Measurements from ENCODE around the gene NLRP1.
A peak's percentile ranks its signal among the peaks of the same experiment; 100 is the strongest.

The NLRP1 gene

GRCh38 chr17:5558815-5559785 is 25.2 kb downstream of the NLRP1 start:
- Histone ChIP-seq H2BK5ac (ENCODE audit: low read length) (no peak overlapping the region), H4K8ac (ENCODE audit: low read depth, low read length) (no peak overlapping the region), H3K9me3 (replicated peaks in 1 of 2; ENCODE audit: control insufficient read depth in 2 of 2, insufficient read depth in 1 of 2, low read depth in 1 of 2, low read length in 2 of 2) (no peaks in the 10 kb centered on the region), H3K4me1 (ENCODE audit: control insufficient read depth in 2 of 2, insufficient read depth in 1 of 2, low read depth in 1 of 2, low read length in 2 of 2) (peaks cover 0 to 2% of the 10 kb centered on the region in 2 donors), H3K27ac (replicated peaks; ENCODE audit: low read length) (no peak overlapping the region), H3K79me1 (ENCODE audit: low read depth, low read length) (peaks cover 1% of the 10 kb centered on the region), H2BK12ac (ENCODE audit: low read length) (no peak overlapping the region), H2AFZ (ENCODE audit: low read length) (no peak overlapping the region), H2AK5ac (ENCODE audit: low read depth, low read length) (no peak overlapping the region), H4K91ac (ENCODE audit: low read depth, low read length, poor library complexity) (no peak overlapping the region), H3K4me3 (ENCODE audit: low read length in 2 of 2) (no peak overlapping the region), H3K36me3 (replicated peaks in 1 of 2; ENCODE audit: control insufficient read depth in 2 of 2, insufficient read depth in 2 of 2, low read length in 2 of 2) (no peaks in the 10 kb centered on the region), H3K4ac (ENCODE audit: low read length) (no peak overlapping the region), H3K18ac (ENCODE audit: low read length) (peak overlapping the region; percentile 11), H3K4me2 (ENCODE audit: insufficient read depth, low read length, poor library complexity, severe bottlenecking) (no peak overlapping the region), H2BK15ac (ENCODE audit: low read length) (no peak overlapping the region), H3K14ac (ENCODE audit: low read length) (no peak overlapping the region), H3K9ac (ENCODE audit: low read depth, low read length, poor library complexity) (no peak overlapping the region), H3K27me3 (ENCODE audit: control insufficient read depth in 3 of 3, insufficient read depth in 3 of 3, low read depth in 1 of 3, low read length in 3 of 3) (peaks cover 0 to 5% (median 0%) of the 10 kb centered on the region in 3 experiments), H2BK120ac (ENCODE audit: low read depth, low read length) (no peak overlapping the region), H3K23ac (ENCODE audit: low read depth, low read length, poor library complexity) (no peak overlapping the region)
- WGBS, 2 donors (ENCODE audit: extremely low coverage in 2 of 2, insufficient read length in 2 of 2, insufficient replicate concordance in 1 of 2): no CpG with 5 or more reads among the region's 16 CpGs
- DNase-seq (ENCODE audit: low spot score): no peak

DNA sequence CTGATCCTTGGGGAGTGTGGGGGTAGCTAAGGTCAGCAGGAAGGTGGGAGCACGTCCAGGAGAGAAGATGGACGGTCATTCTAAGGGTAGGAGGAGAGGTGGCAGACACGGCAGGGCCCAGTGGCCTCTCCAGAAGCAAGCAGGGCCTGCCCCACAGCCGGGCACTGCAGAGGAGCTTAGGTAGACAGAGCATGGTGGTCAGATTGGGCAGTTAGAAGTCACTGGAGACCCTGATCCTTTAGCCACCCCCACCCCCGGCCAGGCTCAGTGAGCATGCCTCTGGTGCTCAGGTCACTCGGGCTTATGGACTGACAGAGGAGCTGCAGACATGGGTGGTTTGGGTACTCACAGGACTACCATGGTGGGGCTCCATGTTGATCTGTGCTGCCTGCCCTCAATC is 26.3 kb downstream of the NLRP1 start:
- no CpG with 5 or more reads among the region's 6 CpGs for WGBS, 2 donors (ENCODE audit: extremely low coverage in 2 of 2, insufficient read length in 2 of 2, insufficient replicate concordance in 1 of 2)
- Histone ChIP-seq H3K23ac (ENCODE audit: low read depth, low read length, poor library complexity) (no peak overlapping the region), H2BK5ac (ENCODE audit: low read length) (no peak overlapping the region), H3K4ac (ENCODE audit: low read length) (no peak overlapping the region), H3K4me2 (ENCODE audit: insufficient read depth, low read length, poor library complexity, severe bottlenecking) (no peak overlapping the region), H3K14ac (ENCODE audit: low read length) (no peak overlapping the region), H2BK15ac (ENCODE audit: low read length) (no peak overlapping the region), H2AFZ (ENCODE audit: low read length) (no peak overlapping the region), H4K91ac (ENCODE audit: low read depth, low read length, poor library complexity) (no peak overlapping the region), H4K8ac (ENCODE audit: low read depth, low read length) (no peak overlapping the region), H3K18ac (ENCODE audit: low read length) (no peak overlapping the region), H2BK120ac (ENCODE audit: low read depth, low read length) (no peak overlapping the region), H3K9ac (ENCODE audit: low read depth, low read length, poor library complexity) (no peak overlapping the region), H3K27me3 (ENCODE audit: control insufficient read depth in 3 of 3, insufficient read depth in 3 of 3, low read depth in 1 of 3, low read length in 3 of 3) (peaks cover 0 to 8% (median 0%) of the 10 kb centered on the region in 3 experiments), H3K36me3 (replicated peaks in 1 of 2; ENCODE audit: control insufficient read depth in 2 of 2, insufficient read depth in 2 of 2, low read length in 2 of 2) (no peaks in the 10 kb centered on the region), H2BK12ac (ENCODE audit: low read length) (no peak overlapping the region), H3K4me1 (ENCODE audit: control insufficient read depth in 2 of 2, insufficient read depth in 1 of 2, low read depth in 1 of 2, low read length in 2 of 2) (peaks cover 0 to 2% of the 10 kb centered on the region in 2 donors), H2AK5ac (ENCODE audit: low read depth, low read length) (no peak overlapping the region), H3K27ac (replicated peaks; ENCODE audit: low read length) (no peak overlapping the region), H3K4me3 (ENCODE audit: low read length in 2 of 2) (no peak overlapping the region), H3K9me3 (replicated peaks in 1 of 2; ENCODE audit: control insufficient read depth in 2 of 2, insufficient read depth in 1 of 2, low read depth in 1 of 2, low read length in 2 of 2) (no peaks in the 10 kb centered on the region), H3K79me1 (ENCODE audit: low read depth, low read length) (peaks cover 1% of the 10 kb centered on the region)
- no peak for DNase-seq (ENCODE audit: low spot score)

DNA sequence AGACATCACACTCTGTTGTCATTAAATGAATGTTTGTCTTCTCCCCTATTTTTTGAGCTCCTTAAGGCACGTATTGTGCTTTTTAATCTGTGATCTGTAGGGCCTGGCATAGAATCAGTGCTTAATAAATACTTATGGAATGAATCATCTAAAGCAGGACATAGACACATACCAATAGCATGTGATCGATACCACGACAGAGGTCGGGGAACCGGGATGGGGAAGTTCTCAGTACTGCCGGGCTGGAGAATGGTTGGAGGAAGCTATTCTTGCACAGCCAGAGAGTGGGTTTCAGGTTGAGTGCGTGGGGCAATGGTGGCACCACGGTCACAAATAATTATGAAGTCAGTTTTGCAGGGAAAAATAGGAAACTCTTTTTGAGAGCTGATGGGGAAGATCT is 26.8 kb downstream of the NLRP1 start:
- H3K27ac ChIP-seq (replicated peaks; ENCODE audit: low read length): no peak overlapping the region

GRCh38 chr17:5555254-5555653 is 29.1 kb downstream of the NLRP1 start:
- H2AFZ ChIP-seq (ENCODE audit: low read length): no peak overlapping the region
- H2AK5ac ChIP-seq (ENCODE audit: low read depth, low read length): no peak overlapping the region
- H3K27ac ChIP-seq (replicated peaks; ENCODE audit: low read length): no peak overlapping the region

More for the DNA sequence above, 26.8 kb downstream of the NLRP1 start:
- Histone ChIP-seq H3K36me3 (replicated peaks in 1 of 2; ENCODE audit: control insufficient read depth in 2 of 2, insufficient read depth in 2 of 2, low read length in 2 of 2) (no peaks in the 10 kb centered on the region), H3K4me2 (ENCODE audit: insufficient read depth, low read length, poor library complexity, severe bottlenecking) (no peak overlapping the region), H3K9me3 (replicated peaks in 1 of 2; ENCODE audit: control insufficient read depth in 2 of 2, insufficient read depth in 1 of 2, low read depth in 1 of 2, low read length in 2 of 2) (no peaks in the 10 kb centered on the region), H2AFZ (ENCODE audit: low read length) (no peak overlapping the region), H3K18ac (ENCODE audit: low read length) (no peak overlapping the region), H4K8ac (ENCODE audit: low read depth, low read length) (no peak overlapping the region), H3K9ac (ENCODE audit: low read depth, low read length, poor library complexity) (no peak overlapping the region), H2BK12ac (ENCODE audit: low read length) (no peak overlapping the region), H4K91ac (ENCODE audit: low read depth, low read length, poor library complexity) (no peak overlapping the region), H3K27me3 (ENCODE audit: control insufficient read depth in 3 of 3, insufficient read depth in 3 of 3, low read depth in 1 of 3, low read length in 3 of 3) (peaks cover 0 to 8% (median 0%) of the 10 kb centered on the region in 3 experiments), H3K23ac (ENCODE audit: low read depth, low read length, poor library complexity) (no peak overlapping the region), H3K4me3 (ENCODE audit: low read length in 2 of 2) (no peak overlapping the region), H3K79me1 (ENCODE audit: low read depth, low read length) (peaks cover 1% of the 10 kb centered on the region), H2BK15ac (ENCODE audit: low read length) (no peak overlapping the region), H2AK5ac (ENCODE audit: low read depth, low read length) (no peak overlapping the region), H2BK120ac (ENCODE audit: low read depth, low read length) (no peak overlapping the region), H2BK5ac (ENCODE audit: low read length) (no peak overlapping the region), H3K4me1 (ENCODE audit: control insufficient read depth in 2 of 2, insufficient read depth in 1 of 2, low read depth in 1 of 2, low read length in 2 of 2) (peaks cover 0 to 2% of the 10 kb centered on the region in 2 donors), H3K14ac (ENCODE audit: low read length) (no peak overlapping the region), H3K4ac (ENCODE audit: low read length) (no peak overlapping the region)
- DNase-seq (ENCODE audit: low spot score): no peak
- no CpG with 5 or more reads among the region's 8 CpGs for WGBS, 2 donors (ENCODE audit: extremely low coverage in 2 of 2, insufficient read length in 2 of 2, insufficient replicate concordance in 1 of 2)

More at GRCh38 chr17:5555254-5555653, 29.1 kb downstream of the NLRP1 start:
- no peak for DNase-seq (ENCODE audit: low spot score)
- Histone ChIP-seq H2BK120ac (ENCODE audit: low read depth, low read length) (no peak overlapping the region), H3K27me3 (ENCODE audit: control insufficient read depth in 3 of 3, insufficient read depth in 3 of 3, low read depth in 1 of 3, low read length in 3 of 3) (peaks cover 0 to 8% (median 0%) of the 10 kb centered on the region in 3 experiments), H3K36me3 (replicated peaks in 1 of 2; ENCODE audit: control insufficient read depth in 2 of 2, insufficient read depth in 2 of 2, low read length in 2 of 2) (no peaks in the 10 kb centered on the region), H2BK12ac (ENCODE audit: low read length) (no peak overlapping the region), H3K9ac (ENCODE audit: low read depth, low read length, poor library complexity) (no peak overlapping the region), H4K8ac (ENCODE audit: low read depth, low read length) (no peak overlapping the region), H3K9me3 (replicated peaks in 1 of 2; ENCODE audit: control insufficient read depth in 2 of 2, insufficient read depth in 1 of 2, low read depth in 1 of 2, low read length in 2 of 2) (no peaks in the 10 kb centered on the region), H4K91ac (ENCODE audit: low read depth, low read length, poor library complexity) (no peak overlapping the region), H3K4me2 (ENCODE audit: insufficient read depth, low read length, poor library complexity, severe bottlenecking) (no peak overlapping the region), H3K18ac (ENCODE audit: low read length) (no peak overlapping the region), H3K79me1 (ENCODE audit: low read depth, low read length) (peaks cover 1% of the 10 kb centered on the region), H3K4me3 (ENCODE audit: low read length in 2 of 2) (no peak overlapping the region), H3K14ac (ENCODE audit: low read length) (no peak overlapping the region), H2BK5ac (ENCODE audit: low read length) (no peak overlapping the region), H3K4me1 (ENCODE audit: control insufficient read depth in 2 of 2, insufficient read depth in 1 of 2, low read depth in 1 of 2, low read length in 2 of 2) (peaks cover 0 to 2% of the 10 kb centered on the region in 2 donors), H3K23ac (ENCODE audit: low read depth, low read length, poor library complexity) (no peak overlapping the region), H3K4ac (ENCODE audit: low read length) (no peak overlapping the region), H2BK15ac (ENCODE audit: low read length) (no peak overlapping the region)
- WGBS, 2 donors (ENCODE audit: extremely low coverage in 2 of 2, insufficient read length in 2 of 2, insufficient replicate concordance in 1 of 2): no CpG with 5 or more reads among the region's 3 CpGs

Data from neuronal stem cell (in vitro differentiated cells).